Superior temporal gyrus (tissue), 1 donor: ENCODE data around the gene FRMD6.

Experiments used
- DNase-seq: peaks from one replicate; pipeline ENCODE4 v3.0.0-alpha.2; 2016; ENCODE audit errors: extremely low spot score

FRMD6 gene

DNA sequence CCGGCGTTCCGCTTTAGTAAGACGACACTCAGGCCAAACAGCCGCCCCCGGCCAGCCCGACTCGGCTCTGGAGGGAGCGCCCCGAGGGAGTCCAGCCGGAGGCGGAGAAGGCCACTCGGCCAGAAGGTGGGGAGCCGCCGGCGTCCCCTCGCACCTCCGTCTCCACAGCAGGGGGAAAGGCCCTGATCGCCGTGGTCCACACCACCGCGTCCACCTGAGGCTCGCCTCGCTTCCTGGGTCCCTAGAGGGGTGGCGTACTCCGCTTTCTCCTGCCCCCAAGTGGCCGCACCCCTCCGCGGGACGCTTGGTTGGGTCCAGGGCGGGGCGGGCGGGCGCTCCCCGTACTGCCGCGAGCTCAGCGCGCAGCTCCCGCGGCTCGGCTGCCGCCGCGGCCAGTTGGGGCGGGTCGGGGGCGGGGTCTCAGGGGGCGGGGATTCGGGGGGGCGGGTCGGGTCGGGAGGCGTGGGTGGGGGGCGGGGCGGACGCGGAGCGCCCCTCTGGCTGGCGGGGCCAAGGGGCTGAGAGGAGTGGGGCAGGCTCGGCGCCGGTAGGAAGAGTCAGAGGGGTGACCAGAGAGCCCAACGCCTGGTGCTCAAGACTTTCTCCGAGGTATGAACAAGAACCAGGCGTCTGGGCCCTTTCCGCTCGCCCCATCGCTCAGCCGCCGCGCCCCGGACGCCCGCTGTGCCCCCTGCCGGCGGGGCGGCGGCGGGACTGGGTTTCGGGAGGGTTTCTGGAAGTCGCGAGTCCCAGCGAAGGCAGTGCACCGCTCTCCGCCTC lies at the start of gene FRMD6:
Gene FRMD6 (plus strand): TSS at position 523 of the 780 bp plus-strand sequence. CDS start 37,927 bp downstream, outside the sequence.
- DNase-seq, result peak; percentile 83

DNA sequence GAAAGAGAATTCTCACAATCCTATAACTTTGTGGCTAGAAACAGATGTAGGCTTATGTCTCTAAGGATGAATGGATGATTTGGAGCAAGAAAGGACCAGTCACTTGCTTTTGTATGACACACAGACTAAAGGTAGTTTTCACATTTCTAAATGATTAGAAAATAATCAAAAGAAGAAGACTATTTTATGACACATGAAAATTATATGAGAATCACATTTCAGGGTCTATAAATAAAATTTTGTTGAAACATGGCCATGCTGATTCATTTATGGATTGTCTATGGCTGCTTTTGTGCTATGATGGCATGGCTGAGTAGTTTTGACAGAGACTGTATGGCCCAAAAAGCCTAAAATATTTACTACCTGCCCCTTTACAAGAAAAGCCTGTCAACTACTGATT lies 49.4 kb upstream of the FRMD6 start:
- DNase-seq, result no peak

DNA sequence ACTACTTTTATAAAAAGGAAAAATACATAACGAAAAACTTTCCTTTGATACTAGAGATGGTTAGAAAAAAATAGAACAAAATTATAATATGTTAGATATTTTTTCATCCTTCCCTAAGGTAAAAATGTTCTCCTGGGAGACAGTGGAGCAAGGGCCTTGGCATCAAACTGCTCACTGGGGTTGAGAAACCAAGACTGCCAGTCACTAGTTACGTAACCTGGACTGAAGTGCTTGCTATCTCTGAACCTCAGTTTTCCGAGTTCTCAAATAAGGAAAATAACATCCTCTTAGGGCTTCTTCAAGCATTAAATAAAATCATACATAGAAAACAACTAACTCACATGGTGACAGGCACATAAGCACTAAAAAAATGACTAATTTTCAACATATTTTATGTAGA lies 48.2 kb upstream of the FRMD6 start:
- DNase-seq, result no peak

DNA sequence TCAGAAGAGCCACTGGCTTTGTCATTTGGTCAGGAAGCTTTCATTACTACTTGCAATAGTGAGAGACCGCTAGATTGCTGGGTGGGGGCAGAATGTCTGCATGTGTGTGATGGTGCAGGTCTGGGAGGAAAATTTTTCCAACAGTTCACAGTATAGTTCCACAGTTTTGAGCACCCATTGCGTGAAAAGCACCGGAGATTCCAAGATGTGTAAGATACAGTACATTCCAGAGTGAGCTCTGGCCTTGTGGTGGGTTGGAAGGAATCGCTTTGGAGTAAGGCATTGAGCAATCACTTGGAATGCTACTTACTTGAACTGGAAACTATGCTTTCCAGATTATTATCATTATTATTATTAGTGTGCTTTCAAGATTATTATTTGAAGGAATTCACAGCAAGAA lies 47.6 kb upstream of the FRMD6 start:
- no peak for DNase-seq

DNA sequence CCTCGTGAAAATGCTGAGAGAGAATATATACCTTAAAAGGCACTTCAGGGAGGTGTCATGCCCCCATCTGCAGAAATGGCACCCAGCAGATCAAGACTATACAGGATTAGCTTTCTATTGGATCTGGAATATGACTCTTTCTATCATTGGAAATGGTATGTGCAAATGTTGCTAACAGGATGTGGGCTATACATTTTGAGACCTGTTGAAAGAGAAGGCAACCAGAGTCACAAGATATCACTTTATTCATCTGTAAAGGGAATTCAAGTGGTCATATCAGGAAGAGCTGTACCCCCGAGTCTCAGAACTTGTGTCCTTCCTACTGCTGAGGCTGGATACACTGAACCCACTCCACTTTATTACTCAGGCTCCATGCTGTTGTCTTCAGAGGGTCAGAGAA lies 46.1 kb upstream of the FRMD6 start:
- no peak for DNase-seq

DNA sequence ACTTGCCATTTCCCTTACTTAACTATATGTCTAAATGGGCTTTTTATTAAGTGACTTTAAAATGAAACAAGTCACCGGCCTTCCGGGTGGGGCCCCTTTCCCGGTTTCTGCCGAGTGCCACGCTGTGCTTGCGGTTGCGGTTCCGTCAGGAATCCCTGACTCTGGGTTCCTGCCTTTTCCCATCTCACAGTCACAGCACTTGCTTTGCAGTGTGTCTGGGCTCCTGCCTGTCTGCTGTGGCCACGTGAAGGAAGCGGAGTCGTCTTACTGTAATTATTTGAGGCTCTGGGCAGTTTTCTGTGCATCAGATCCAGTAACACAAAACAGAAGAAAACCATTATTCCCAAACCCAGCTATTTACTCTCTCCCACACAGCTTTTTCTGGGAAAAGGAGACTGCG lies 44.0 kb upstream of the FRMD6 start:
- no peak for DNase-seq

DNA sequence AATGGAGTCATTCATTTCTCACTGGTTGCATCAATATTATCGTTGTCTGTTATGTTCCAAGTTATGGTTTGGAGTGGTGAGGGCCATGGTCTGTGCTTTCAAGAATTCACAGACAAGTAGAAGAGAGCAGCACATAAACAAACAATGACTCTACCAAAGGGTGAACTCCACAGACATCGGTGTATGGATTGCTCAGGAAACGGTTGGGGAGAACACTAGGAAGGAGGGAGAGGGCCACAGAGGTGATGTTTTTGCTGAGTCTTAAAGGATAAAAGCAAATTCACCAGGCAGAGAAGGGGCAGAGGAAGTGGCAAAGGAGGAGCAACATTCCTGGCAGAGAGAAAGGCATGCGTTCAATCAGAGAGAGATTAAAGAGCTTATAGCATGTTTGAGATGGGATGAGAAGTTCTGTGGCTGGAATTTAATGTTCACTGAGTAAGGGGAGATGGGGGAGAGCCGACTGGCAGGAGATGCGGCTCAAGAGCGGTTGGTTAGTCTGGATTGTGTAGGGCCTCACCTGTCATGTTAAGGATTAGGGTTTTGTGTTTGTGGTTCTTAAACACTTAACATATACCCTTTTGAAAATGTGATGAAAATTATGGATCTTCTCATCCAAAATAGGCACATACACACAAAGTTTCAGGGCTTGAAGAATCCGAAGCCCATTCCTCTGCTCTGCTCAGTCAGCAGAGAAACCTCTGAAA lies 42.3 kb upstream of the FRMD6 start:
- DNase-seq, result no peak

DNA sequence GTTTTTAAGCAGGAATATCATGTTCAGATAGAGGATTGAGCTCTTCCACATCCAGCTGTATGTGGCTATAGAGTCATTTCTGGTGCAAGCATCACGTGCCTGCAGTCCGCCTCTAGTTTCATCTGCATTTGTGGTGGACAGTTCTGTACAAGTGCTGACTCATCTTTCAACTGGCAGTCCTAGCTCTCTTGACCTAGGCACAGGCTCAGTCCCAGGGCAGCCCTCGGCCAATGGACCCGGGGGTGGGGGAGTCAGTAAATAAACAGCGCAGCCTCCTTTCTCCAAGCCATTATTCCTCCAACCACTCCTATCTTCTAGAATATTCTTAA lies 41.8 kb upstream of the FRMD6 start:
- DNase-seq, result no peak

DNA sequence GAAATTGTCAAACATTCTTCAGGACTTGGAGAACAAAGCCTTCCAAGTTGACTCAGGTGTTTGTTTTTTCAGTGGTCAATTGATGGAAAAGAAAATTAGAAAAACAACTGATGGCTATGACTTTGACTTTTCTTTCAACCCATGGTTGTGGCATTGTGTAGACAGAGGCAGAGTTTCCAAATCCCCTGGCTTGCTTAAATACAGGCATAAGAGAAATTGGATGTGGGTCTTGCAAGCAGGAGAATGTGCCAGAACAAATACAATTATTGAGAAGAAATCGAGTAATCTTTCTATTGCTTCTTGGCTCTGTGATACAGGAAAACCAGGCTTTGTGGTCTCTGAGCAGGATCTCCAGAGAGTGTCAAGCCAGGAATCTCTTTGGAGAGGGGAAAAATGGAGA lies 40.9 kb upstream of the FRMD6 start:
- DNase-seq, result no peak

DNA sequence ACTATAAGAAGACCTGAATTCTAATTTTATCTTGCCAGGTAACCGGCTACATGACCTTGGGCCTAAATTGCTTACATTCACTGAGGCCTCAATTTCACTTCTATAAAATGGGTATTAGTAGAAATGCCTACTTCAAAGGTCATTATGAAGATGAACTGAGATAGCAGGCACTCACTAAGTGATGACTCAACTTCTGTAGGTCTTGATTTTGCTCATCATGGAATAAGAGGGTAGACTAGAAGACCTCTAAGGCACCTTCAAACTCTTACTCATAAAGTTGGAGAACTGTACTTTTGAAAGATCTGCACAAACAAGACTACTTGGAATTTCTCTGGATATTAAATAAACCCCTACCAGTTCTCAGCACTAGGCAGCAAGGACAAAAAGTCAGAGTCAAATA lies 39.3 kb upstream of the FRMD6 start:
- no peak for DNase-seq

DNA sequence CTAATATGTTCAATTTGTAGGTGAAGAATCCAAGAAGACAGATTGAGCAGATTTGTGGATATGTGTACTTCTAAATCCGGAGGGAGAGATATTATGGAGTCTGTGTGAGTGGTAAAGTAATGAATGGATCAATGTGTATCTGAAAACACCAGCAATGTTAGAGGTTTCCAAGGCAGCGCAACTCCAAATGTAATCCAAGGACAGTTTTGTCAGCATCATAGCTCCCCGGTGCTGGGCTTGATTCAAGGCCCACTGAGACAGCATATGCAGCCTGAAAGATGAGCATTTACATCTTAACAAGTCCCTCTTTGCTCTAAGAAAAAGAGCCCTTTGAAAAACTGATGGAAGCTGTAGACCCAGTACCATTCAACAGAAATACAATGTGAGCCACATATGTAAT lies 38.3 kb upstream of the FRMD6 start:
- no peak for DNase-seq

DNA sequence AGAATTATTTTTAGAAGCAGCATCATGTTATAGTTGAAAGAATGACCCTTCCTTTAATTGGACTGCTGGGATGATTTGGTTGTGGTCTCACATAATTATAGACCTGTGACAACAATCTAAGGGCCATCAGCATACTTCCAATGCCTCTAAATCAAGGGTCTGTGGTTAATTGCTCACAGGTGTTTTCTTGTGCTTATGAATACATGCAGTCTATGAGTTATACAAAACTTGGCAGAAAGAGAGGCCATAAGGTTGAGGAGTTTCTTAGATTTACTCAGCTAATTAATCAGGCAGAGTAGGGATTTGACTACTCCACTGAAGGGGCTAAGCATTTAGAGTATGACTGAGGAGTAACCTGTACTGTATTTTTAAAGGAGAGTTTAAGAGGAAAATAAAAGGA lies 37.0 kb upstream of the FRMD6 start:
- no peak for DNase-seq

DNA sequence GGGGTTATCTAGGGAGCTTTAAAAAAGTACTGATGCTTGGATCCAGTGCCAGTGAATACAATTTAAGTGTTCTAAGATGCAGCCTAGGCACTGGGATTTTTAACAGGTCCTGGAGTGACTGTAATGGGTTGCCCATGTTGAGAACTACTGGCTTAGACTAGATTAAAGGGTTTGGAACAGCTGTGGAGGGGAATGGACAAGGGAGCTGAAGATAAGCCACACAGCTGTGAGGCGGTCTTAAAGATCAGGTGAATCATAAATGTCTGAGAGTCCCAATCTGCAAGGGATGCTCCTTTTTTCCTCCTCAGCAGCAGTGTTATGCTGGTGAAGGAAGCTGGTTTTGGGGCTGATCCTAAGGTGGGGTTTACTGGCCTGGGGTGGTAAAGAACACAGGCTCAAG lies 35.5 kb upstream of the FRMD6 start:
- DNase-seq, result no peak

DNA sequence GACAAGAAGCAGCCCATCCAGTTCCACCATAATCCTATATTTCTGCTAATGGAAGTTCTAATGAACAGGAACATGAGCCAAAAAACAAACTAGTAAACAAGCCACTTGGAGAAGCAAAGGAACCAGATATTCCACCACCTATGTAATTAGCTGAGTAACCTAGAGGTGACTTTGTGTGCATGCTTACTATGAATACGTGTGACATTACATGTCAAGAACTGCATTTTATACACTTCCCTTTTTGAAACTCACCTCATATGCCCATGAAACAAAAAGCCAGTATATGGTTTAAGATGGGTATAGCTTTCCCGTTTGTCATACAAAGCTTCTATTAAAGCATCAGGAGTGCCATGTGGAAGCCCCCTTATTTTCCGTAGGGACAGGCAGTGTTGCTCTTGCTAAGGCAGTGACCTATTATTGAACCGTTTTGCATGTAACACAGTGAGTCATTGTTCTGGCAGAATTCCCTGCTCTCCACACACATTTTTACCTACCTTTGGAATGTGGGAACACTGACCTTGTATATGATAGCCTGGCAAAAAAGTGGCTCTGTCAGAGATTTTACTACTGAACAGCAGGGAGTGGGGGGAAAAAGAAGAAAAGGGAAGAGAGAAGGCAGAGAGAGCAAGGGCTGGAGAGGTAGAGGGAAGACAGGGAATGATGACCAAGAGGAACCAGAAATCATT lies 34.8 kb upstream of the FRMD6 start:
- DNase-seq, result no peak

DNA sequence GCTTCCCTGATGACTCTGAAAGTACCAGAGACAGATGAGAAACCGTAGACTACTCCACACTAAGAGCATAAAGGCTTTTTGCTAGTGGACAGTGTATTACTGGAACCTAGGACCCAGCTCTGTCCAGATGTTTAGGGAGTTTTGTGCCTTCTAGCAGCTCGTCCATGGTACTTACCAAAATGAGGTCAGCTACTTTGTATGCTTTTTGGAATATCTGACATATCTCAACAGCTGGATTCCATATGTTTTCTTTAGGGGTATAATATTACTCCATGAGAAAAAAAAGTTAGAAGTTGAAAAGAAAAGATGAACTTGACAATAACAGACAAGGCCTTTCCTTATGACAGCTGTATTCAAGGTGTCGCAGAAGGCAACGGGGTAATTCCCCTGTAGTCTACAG lies 32.1 kb upstream of the FRMD6 start:
- no peak for DNase-seq

DNA sequence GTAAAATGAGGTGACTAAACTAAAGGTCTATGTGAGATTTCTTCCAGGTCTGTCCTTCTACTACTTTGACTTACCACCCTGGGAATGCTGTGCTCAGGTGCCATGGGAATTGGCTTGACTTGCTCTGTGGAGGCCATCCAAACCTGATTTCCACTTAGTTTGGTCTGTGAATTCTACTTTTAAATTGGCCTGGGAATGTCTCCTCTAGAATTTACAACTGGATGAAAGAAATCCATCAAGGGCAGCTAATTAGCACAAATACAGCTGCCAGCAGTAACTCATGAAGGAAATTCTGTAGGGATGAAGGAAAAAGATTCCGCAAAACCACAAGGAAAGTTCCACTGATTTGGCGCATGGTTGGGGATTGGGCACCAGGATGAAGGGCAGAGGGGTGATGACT lies 31.7 kb upstream of the FRMD6 start:
- DNase-seq, result no peak

DNA sequence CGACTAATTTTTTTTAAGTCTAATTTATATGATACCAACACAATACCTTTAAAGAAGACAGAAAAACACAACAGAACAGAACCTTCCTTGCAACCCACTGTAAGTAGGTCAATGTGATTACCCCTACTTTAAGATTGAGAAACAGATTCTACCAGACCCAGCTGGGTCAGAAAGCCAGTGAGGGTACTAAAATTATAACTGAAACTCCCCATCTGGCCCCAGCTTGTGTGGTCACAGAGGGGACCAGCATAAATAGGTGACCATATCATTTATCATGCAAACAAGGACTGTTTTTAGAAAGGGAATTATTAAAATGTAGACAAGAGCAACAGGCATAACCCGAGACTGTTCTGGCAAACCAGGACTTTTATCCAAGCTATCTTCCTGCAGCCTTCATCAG lies 30.1 kb upstream of the FRMD6 start:
- no peak for DNase-seq

DNA sequence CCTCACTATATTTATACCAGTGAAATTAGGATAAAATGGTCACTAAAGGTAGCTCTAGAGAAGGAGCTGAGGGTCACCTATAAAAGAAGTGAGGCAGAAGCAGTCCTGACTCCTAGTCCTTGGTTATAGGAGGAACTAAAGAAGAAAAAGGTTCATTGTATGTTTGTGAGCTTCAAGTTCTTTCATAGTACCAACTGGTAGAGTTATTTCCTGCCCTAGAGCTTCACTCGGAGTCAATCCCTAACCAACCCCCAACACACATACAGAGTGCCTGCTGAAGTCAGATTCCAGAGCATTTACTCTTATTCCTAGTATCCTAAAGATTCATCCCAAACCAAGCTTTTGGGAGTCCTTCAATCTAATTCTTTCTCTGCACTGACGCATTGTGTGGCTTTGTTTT lies 29.3 kb upstream of the FRMD6 start:
- DNase-seq, result no peak

DNA sequence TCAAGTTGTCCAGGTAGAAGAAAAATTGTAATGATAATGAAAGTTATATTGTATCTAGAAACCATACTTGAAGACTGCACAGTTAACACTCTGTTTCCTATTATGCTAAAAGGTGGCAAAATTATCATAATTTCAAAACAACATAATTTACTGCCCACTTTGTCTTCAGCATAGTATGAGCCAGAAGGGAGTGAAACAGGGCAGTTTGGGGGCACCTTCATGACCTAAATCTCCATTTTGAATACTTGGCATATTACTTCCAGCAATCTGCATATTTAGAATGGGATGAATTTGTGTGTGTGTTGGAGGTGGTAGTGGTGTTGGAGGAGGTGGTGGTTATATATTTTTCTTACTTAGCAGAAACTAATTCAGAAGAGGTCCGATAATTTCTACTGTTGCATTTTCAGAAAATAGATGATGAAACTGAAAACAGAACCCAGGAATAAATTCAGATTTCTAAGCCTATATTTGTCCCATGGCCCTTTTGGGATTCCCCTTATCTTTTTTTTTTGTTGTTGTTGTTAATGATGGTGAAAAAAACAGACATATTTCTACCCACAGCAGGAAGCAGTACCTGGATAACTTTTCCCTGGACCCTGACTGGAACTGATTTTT lies 26.6 kb upstream of the FRMD6 start:
- no peak for DNase-seq

DNA sequence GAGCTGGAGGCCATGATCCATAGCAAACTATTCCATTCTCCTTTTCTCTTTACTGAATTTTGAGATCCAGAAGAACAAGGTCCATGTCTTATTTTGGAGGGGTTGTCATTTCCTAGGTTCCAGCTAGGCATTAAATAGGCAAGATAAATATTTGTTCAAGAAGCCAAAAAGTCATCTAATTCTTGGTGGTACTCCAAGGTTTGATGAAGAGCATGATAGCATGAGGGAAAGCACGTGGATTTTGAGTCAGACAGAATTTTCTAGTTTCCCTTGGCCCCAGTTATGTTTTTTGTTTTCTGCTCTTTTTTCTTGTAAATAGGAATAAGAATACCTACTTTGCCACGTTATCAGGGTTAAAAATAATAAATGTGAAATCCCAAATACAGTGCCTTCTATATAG lies 25.5 kb upstream of the FRMD6 start:
- no peak for DNase-seq

DNA sequence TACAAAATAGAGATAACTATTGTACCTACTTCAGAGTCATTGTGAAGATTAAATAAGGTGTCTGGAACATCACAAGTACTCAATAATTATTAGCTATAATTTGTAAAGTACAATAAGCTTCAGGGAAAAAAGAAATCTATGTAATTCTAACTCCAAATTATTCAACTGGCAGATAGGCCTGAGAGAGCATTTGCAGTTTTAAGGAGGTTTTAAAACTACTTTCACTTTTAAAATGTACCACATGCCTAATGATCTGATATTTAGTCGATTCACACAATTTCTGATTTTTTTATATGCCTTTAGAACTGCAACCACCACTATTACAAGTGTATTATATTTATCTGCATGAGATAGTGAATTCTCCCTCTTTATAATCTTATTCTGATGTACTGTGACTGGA lies 24.9 kb upstream of the FRMD6 start:
- no peak for DNase-seq

DNA sequence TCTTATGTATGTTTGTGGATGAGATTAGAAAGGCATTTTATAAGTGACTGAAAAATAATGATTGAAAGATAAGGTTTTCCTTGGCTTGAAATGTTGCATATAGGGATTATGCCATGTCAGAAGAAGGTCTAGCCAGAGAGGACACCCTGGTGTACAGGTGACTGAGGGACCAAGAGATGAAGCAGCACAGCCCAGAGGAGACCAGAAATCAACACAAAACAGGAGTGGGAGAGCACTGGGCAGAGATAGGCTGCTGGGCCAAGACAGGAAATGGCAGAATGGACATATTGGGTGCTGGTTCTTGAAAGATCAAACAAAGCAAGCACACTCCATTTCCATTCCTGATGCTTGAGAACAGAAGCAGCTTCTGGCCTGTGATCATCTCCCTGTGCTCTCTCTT lies 24.4 kb upstream of the FRMD6 start:
- no peak for DNase-seq

DNA sequence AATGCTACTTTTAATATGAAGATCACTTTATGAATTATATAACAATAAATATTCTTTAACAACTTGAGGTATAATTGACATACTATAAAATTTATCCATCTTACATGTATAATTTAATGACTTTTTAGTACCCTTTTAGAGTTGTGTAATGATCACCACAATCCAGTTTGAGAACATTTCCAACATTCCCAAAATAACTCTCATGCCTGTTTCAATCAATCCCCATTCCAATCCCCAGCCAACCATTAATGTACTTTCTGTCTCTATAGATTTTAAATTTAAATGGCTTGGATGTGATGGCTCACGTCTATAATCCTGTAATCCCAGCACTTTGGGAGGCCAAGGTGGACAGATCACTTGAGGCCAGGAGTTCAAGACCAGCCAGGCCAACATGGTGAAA lies 23.5 kb upstream of the FRMD6 start:
- no peak for DNase-seq
